GM18502 (cell line): ENCODE measurements around the gene TNFRSF14.

Experiments used
- ATAC-seq: cut with Tn5 transposase; IDR thresholded peaks from one replicate; pipeline ENCODE4 v1.9.1; 2021; ENCODE audit warnings: mild to moderate bottlenecking; ENCODE audit not compliant: unreplicated experiment, poor library complexity

Gene TNFRSF14

GRCh38 chr1:2611031-2611501, 54.9 kb downstream of the TNFRSF14 start:
- ATAC-seq: no peak

- ATAC-seq: no peak
Observed at GRCh38 chr1:2611621-2612437, 55.7 kb downstream of the TNFRSF14 start.

GRCh38 chr1:2612591-2613365, 56.6 kb downstream of the TNFRSF14 start:
- ATAC-seq: no peak
